GM18951 (cell line): ENCODE data around the gene OSBPL10.

Experiments
- POLR2A ChIP-seq: IDR thresholded peaks from 4 replicates; pipeline ENCODE4 v1.6.1; 2011; ENCODE audit warnings: mild to moderate bottlenecking; ENCODE audit not compliant: insufficient read length, insufficient read depth; ENCODE audit errors: extremely low read depth
- in situ Hi-C: fragments of 300-500 bp; cut with MboI; formaldehyde crosslinking; loops from one replicate; pipeline ENCODE4 v1.12.0; 2022; ENCODE audit warnings: low sequenced_read_pairs, mixed read lengths, inconsistent platforms; ENCODE audit not compliant: unreplicated experiment

OSBPL10 gene

GRCh38 chr3:31621314-31621713, 359.7 kb downstream of the OSBPL10 start:
- in situ Hi-C loops: no loop called here
- TF ChIP-seq POLR2A: no peak

- TF ChIP-seq POLR2A: no peak
- in situ Hi-C loops: no loop called here
Measured at GRCh38 chr3:31620656-31621055, 360.4 kb downstream of the OSBPL10 start.

- TF ChIP-seq POLR2A: no peak
- in situ Hi-C loops: no loop called here
Measured at GRCh38 chr3:31616711-31617110, 364.4 kb downstream of the OSBPL10 start.

- no peak for TF ChIP-seq POLR2A
- in situ Hi-C loops: no loop called here
Measured at GRCh38 chr3:31615071-31615875, 365.8 kb downstream of the OSBPL10 start.

GRCh38 chr3:31614162-31614921, 366.7 kb downstream of the OSBPL10 start:
- TF ChIP-seq POLR2A: no peak
- in situ Hi-C loops: no loop called here

- in situ Hi-C loops: no loop called here
- TF ChIP-seq POLR2A: no peak
Measured at GRCh38 chr3:31613654-31614053, 367.4 kb downstream of the OSBPL10 start.

- TF ChIP-seq POLR2A: no peak
- in situ Hi-C loops: no loop called here
Measured at GRCh38 chr3:31613177-31613576, 367.9 kb downstream of the OSBPL10 start.
